B cell (primary cell): Measurements from ENCODE around the gene MST1. TPM values are rescaled to one million over a fixed set of nuclear protein-coding genes. Genes with fewer than 3 reads are reported as not detected.
"Not testable (repeated sequence)": the region's sequence is repeated elsewhere in the genome, so short reads cannot be mapped to it uniquely, and the experiment has no call there.

ENCODE experiments used
- ATAC-seq: fragments of 200-7000 bp; cut with Tn5 transposase; one replicate; pipeline ENCODE4 v1.10.0; 2021; ENCODE audit warnings: low read depth, mild to moderate bottlenecking, moderate number of reproducible peaks, moderate library complexity
- CTCF ChIA-PET: fragments of 350-600 bp; sonication (Branson Sonifier 250); formaldehyde crosslinking; loops from one replicate; lab custom pipeline; 2021; ENCODE audit warnings: antibody characterized with exemption, inconsistent platforms; lab: Charles Lee
- POLR2A ChIA-PET: fragments of 350-600 bp; sonication (Branson Sonifier 250); formaldehyde crosslinking; loops from one replicate; lab custom pipeline; 2021; ENCODE audit warnings: antibody characterized with exemption; lab: Charles Lee
- DNase-seq: peaks from one replicate; pipeline ENCODE4 v3.0.0; 2013
- H2AFZ ChIP-seq: 2 replicates; pipeline ENCODE4 v1.6.1; 2012; ENCODE audit warnings: mild to moderate bottlenecking, low read depth, low read length; ENCODE audit not compliant: insufficient read depth, poor library complexity, severe bottlenecking
- H3K27ac ChIP-seq, 2 donors: 1 replicate in 1 of 2; 2 replicates in 1 of 2; pipeline ENCODE4 v1.5.1; 2012 to 2013; ENCODE audit warnings: low read length in 2 of 2, mild to moderate bottlenecking in 2 of 2, moderate library complexity in 1 of 2
- H3K27me3 ChIP-seq, 4 experiments: fragments of 200-600 bp in 1 of 4; sonication (generic) in 1 of 4; replicated peaks in 1 of 4; 1 replicate in 2 of 4; 2 replicates in 2 of 4; pipeline versions ENCODE4 v1.6.1 to v1.7.0; 2013 to 2016; ENCODE audit warnings: low read length in 3 of 4, mild to moderate bottlenecking in 2 of 4, mixed read lengths in 1 of 4, moderate library complexity in 1 of 4; ENCODE audit not compliant: insufficient read depth in 4 of 4, control insufficient read depth in 3 of 4; ENCODE audit errors: control extremely low read depth in 1 of 4
- H3K36me3 ChIP-seq, 2 experiments: replicated peaks in 1 of 2; 1 replicate in 1 of 2; 2 replicates in 1 of 2; pipeline versions ENCODE4 v1.6.1 to v1.7.1; 2013; ENCODE audit warnings: low read length in 1 of 2; ENCODE audit not compliant: insufficient read depth in 2 of 2, control insufficient read depth in 1 of 2; ENCODE audit errors: control extremely low read depth in 1 of 2, extremely low read depth in 1 of 2
- H3K4me1 ChIP-seq, 2 donors: fragments of 200-600 bp in 1 of 2; sonication (generic) in 1 of 2; 1 replicate in 1 of 2; 2 replicates in 1 of 2; pipeline versions ENCODE4 v1.5.1 to v1.6.1; 2013 to 2017; ENCODE audit warnings: low read length in 2 of 2; ENCODE audit not compliant: control insufficient read depth in 2 of 2, insufficient read depth in 2 of 2
- H3K4me2 ChIP-seq: replicated peaks from 2 replicates; pipeline ENCODE3; 2012; ENCODE audit warnings: mild to moderate bottlenecking, low read depth, low read length; ENCODE audit not compliant: poor library complexity, severe bottlenecking
- H3K4me3 ChIP-seq, 5 experiments: fragments of 200-600 bp in 1 of 5; sonication (generic) in 1 of 5; 1 replicate in 3 of 5; 2 replicates in 2 of 5; pipeline versions ENCODE4 v1.5.1 to v1.7.0; 2011 to 2016; ENCODE audit warnings: low read length in 4 of 5, mild to moderate bottlenecking in 4 of 5, low read depth in 2 of 5, control low read depth in 1 of 5, moderate library complexity in 1 of 5; ENCODE audit not compliant: insufficient read depth in 1 of 5; ENCODE audit errors: control extremely low read depth in 1 of 5, extremely low read depth in 1 of 5
- H3K79me2 ChIP-seq: fragments of 200-600 bp; sonication (generic); one replicate; pipeline ENCODE4 v1.6.0; 2016; ENCODE audit warnings: low read length; ENCODE audit not compliant: control insufficient read depth, insufficient read depth
- H3K9ac ChIP-seq: fragments of 200-600 bp; sonication (generic); 2 replicates; pipeline ENCODE4 v1.6.1; 2017; ENCODE audit warnings: mild to moderate bottlenecking, low read length, moderate library complexity
- H3K9me3 ChIP-seq, 3 donors: one replicate each; pipeline versions ENCODE4 v1.6.1 to v1.7.1; 2013; ENCODE audit warnings: low read length in 2 of 3; ENCODE audit not compliant: control insufficient read depth in 2 of 3, insufficient read depth in 1 of 3; ENCODE audit errors: control extremely low read depth in 1 of 3
- H4K20me1 ChIP-seq: 2 replicates; pipeline ENCODE4 v1.6.0; 2012; ENCODE audit warnings: mild to moderate bottlenecking, low read length; ENCODE audit not compliant: insufficient read depth, control insufficient read depth, poor library complexity, severe bottlenecking
- H3K27ac Mint-ChIP-seq: one replicate; pipeline ENCODE4 v1.8.0; 2021; ENCODE audit warnings: mixed read lengths
- H3K27me3 Mint-ChIP-seq: one replicate; pipeline ENCODE4 v1.8.0; 2021; ENCODE audit warnings: mixed read lengths
- H3K4me1 Mint-ChIP-seq: one replicate; pipeline ENCODE4 v1.8.0; 2021; ENCODE audit warnings: mixed read lengths
- H3K4me3 Mint-ChIP-seq: one replicate; pipeline ENCODE4 v1.8.0; 2021; ENCODE audit warnings: mixed read lengths
- H3K9me3 Mint-ChIP-seq: one replicate; pipeline ENCODE4 v1.8.0; 2022; ENCODE audit warnings: mixed read lengths; ENCODE audit not compliant: insufficient read depth
- EZH2 ChIP-seq: IDR thresholded peaks from 2 replicates; pipeline ENCODE4 v1.6.1; 2012; ENCODE audit warnings: borderline replicate concordance, low read depth, mild to moderate bottlenecking, moderate library complexity, low read length; ENCODE audit not compliant: insufficient read depth, poor library complexity, severe bottlenecking
- WGBS: methylation state at CpG from one replicate; pipeline ENCODE4 v1.1.5; 2013; ENCODE audit warnings: missing lambda C conversion rate; ENCODE audit not compliant: insufficient coverage; 5-methylcytosine and 5-hydroxymethylcytosine counted together
- intact Hi-C: fragments of 100-400 bp; cut with micrococcal nuclease; formaldehyde crosslinking; loops from one replicate; pipeline ENCODE4 v1.10.0; 2022
- polyA plus RNA-seq: library from polyadenylated mRNA; depleted of rRNA; stranded (reverse); fragments of >200 nt; gene quantifications from 2 replicates; pipeline ENCODE4 v1.2.3, GENCODE V29; 2012
- total RNA-seq, 2 donors: library from RNA; stranded (reverse); fragments of 120-200 nt in 1 of 2; gene quantifications; 1 replicate in 1 of 2; 2 replicates in 1 of 2; pipeline versions ENCODE4 v1.2.3 to v1.2.4, GENCODE V29; 2013 to 2022
- TF ChIP-seq, protein P1 (sequence below): fragments of 200-600 bp; IDR thresholded peaks from one replicate; pipeline ENCODE4 v1.8.0; 2022; ENCODE audit warnings: antibody characterized with exemption, mild to moderate bottlenecking

Gene MST1
- total and polyA plus RNA-seq, 2 donors (not counting 1 experiment from before 2014, with no cell fraction given) = 14.5 to 26.4 TPM

DNA sequence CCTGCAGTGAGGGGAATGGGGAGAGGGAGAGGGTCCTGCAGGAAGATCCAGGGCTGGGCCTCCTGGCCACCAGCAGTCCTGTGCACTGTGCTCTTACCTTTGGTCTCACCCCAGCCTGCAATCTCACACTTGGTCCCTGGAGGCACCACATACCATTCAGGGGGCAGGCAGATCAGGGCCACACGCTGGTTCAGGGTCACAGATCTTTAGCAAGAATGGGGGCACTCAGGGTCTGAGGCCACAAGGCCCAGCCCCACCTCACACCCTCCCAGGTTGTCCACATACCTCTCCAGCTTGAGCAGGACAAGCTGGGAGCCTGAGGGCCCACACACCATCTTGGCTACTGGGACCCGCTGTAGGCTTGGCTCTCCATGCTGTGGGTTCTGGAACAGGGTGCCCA lies 4.8 kb downstream of the MST1 start:
- H3K36me3 ChIP-seq = peaks cover 0 to 37% of the 10 kb centered on the region in 2 experiments
- CTCF ChIA-PET, H3K9me3 ChIP-seq, H4K20me1 ChIP-seq, H3K9me3 Mint-ChIP-seq, H3K79me2 ChIP-seq, ATAC-seq, POLR2A ChIA-PET, H3K4me3 ChIP-seq, H3K4me3 Mint-ChIP-seq, intact Hi-C loops, DNase-seq, H3K4me2 ChIP-seq, H3K27ac ChIP-seq, H3K9ac ChIP-seq, H3K27ac Mint-ChIP-seq, H3K27me3 Mint-ChIP-seq, H2AFZ ChIP-seq: not testable (repeated sequence)
- WGBS = no CpG with 5 or more reads among the region's 2 CpGs
- H3K4me1 ChIP-seq = peaks cover 9 to 21% of the 10 kb centered on the region in 2 donors
- peaks cover 0 to 13% (median 0%) of the 10 kb centered on the region in 4 experiments for H3K27me3 ChIP-seq
- H3K4me1 Mint-ChIP-seq = peaks cover 19% of the 10 kb centered on the region

DNA sequence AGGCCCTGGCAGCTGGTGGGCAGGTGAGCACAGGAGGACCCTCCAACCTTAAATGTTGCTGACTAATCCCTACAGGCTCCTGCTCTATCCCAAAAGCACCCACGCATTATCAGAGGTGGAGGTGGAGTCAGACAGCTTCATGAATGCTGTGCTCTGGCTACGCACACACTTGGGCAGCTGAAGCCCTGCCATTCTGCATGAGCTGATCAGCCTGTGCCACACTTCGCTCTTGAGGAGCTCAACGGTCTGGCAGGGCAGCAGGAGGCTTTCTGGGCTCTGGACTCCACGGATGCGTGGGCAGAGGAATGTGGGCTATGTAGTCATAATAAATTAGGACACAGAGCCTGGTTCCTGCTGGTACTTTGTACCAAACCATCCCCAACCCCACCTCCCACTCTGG lies 6.1 kb downstream of the MST1 start:
- Mint-ChIP-seq H3K27me3 (peaks cover 3% of the 10 kb centered on the region), H3K4me3 (no peak overlapping the region), H3K27ac (no peak overlapping the region), H3K4me1 (peaks cover 9% of the 10 kb centered on the region), H3K9me3 (no peaks in the 10 kb centered on the region)
- H3K79me2 ChIP-seq = no peaks in the 10 kb centered on the region
- intact Hi-C loops = no loop called here
- H3K4me2 ChIP-seq = no peak overlapping the region
- ChIA-PET POLR2A (no interaction called here), CTCF (interaction anchor here (0.6 kb wide), 1 partner anchor 621 kb away, joined by 3 read pairs; no protein-coding TSS in a partner anchor)
- peaks cover 0 to 50% of the 10 kb centered on the region in 2 experiments for H3K36me3 ChIP-seq
- H3K27me3 ChIP-seq = peaks cover 0 to 13% (median 0%) of the 10 kb centered on the region in 4 experiments
- no peak overlapping the region for H3K27ac ChIP-seq
- peaks cover 5 to 14% of the 10 kb centered on the region in 2 donors for H3K4me1 ChIP-seq
- no peak overlapping the region for H3K9ac ChIP-seq
- H2AFZ ChIP-seq = no peak overlapping the region
- TF ChIP-seq, protein P1, sequence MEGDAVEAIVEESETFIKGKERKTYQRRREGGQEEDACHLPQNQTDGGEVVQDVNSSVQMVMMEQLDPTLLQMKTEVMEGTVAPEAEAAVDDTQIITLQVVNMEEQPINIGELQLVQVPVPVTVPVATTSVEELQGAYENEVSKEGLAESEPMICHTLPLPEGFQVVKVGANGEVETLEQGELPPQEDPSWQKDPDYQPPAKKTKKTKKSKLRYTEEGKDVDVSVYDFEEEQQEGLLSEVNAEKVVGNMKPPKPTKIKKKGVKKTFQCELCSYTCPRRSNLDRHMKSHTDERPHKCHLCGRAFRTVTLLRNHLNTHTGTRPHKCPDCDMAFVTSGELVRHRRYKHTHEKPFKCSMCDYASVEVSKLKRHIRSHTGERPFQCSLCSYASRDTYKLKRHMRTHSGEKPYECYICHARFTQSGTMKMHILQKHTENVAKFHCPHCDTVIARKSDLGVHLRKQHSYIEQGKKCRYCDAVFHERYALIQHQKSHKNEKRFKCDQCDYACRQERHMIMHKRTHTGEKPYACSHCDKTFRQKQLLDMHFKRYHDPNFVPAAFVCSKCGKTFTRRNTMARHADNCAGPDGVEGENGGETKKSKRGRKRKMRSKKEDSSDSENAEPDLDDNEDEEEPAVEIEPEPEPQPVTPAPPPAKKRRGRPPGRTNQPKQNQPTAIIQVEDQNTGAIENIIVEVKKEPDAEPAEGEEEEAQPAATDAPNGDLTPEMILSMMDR = no peak
- TF ChIP-seq EZH2 = no peak
- no peaks in the 10 kb centered on the region for H3K9me3 ChIP-seq
- ATAC-seq (no peak), DNase-seq (no peak)
- 88% methylated on average over 4 of the region's 6 CpGs for WGBS
- peaks cover 19% of the 10 kb centered on the region for H4K20me1 ChIP-seq
- H3K4me3 ChIP-seq = no peak overlapping the region
